ENCODE data around the gene IL1F10. TPM values are rescaled to one million over a fixed set of nuclear protein-coding genes. Genes with fewer than 3 reads are reported as not detected.

IL1F10 gene
- total and polyA plus RNA-seq, 2 of the 8 experiments (the other 6 are each of a cell fraction or from before 2014, with no cell fraction given) = not detected

- TF ChIP-seq ZNF274 (IDR thresholded peaks at IDR 0.05; ENCODE audit: borderline replicate concordance, extremely low read depth, low read length) (no peak), EGR1 (IDR thresholded peaks at IDR 0.05; ENCODE audit: borderline replicate concordance, low read depth, low read length) (no peak), BACH1 (IDR thresholded peaks at IDR 0.05; ENCODE audit: low read length) (no peak), SRF (IDR thresholded peaks at IDR 0.05; ENCODE audit: low read depth, low read length) (no peak), JUND (IDR thresholded peaks at IDR 0.05; ENCODE audit: low read length) (no peak)
Observed at GRCh38 chr2:113098041-113098440, 30.3 kb downstream of the IL1F10 start (continued).
